ENCODE data around the gene KCNJ13.

DNA sequence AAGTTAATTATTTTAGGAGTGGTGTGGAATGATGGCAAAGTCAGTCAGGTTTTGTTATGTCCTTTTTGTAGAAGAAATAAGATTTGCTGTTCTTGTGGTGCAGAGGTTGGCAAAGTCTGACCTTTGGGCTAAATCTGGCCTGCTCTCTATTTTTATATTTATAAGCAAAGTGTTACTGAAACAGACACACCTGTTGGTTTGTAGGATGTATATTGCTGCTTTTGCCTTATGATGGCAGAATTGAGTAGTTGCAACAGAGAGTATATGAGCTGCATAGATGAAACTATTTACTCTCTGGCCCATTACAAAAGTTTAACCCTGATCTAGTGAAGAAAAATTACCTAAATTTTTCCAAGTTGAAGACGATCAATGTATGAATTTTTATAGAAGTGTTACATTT is 34.1 kb upstream of the KCNJ13 start:
- TF ChIP-seq, protein P1, sequence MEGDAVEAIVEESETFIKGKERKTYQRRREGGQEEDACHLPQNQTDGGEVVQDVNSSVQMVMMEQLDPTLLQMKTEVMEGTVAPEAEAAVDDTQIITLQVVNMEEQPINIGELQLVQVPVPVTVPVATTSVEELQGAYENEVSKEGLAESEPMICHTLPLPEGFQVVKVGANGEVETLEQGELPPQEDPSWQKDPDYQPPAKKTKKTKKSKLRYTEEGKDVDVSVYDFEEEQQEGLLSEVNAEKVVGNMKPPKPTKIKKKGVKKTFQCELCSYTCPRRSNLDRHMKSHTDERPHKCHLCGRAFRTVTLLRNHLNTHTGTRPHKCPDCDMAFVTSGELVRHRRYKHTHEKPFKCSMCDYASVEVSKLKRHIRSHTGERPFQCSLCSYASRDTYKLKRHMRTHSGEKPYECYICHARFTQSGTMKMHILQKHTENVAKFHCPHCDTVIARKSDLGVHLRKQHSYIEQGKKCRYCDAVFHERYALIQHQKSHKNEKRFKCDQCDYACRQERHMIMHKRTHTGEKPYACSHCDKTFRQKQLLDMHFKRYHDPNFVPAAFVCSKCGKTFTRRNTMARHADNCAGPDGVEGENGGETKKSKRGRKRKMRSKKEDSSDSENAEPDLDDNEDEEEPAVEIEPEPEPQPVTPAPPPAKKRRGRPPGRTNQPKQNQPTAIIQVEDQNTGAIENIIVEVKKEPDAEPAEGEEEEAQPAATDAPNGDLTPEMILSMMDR (IDR thresholded peaks at IDR 0.05) = no peak
- TF ChIP-seq EZH2phosphoT487 (IDR thresholded peaks at IDR 0.05) = no peak
